Prostate gland (tissue), 2 donors: Measurements from ENCODE around the gene DLGAP4. TPM values are rescaled to one million over a fixed set of nuclear protein-coding genes. Genes with fewer than 3 reads are reported as not detected.

Source experiments
- DNase-seq: peaks from one replicate; pipeline ENCODE4 v3.0.0-alpha.2; 2019; ENCODE audit warnings: low spot score
- H3K27ac ChIP-seq, 2 donors: fragments of 200-600 bp; sonication (generic); 2 replicates each; pipeline ENCODE4 v1.5.1; 2017 to 2019
- H3K27me3 ChIP-seq: fragments of 200-600 bp; sonication (generic); replicated peaks from 2 replicates; pipeline ENCODE4 v1.5.1; 2019; ENCODE audit not compliant: insufficient read depth
- H3K36me3 ChIP-seq, 2 donors: fragments of 200-600 bp; sonication (generic); 1 replicate in 1 of 2; 2 replicates in 1 of 2; pipeline versions ENCODE4 v1.5.1 to v1.8.1; 2017 to 2019
- H3K4me1 ChIP-seq: fragments of 200-600 bp; sonication (generic); replicated peaks from 2 replicates; pipeline ENCODE4 v1.5.1; 2019
- H3K4me3 ChIP-seq, 2 donors: fragments of 200-600 bp; sonication (generic); 2 replicates each; pipeline ENCODE4 v1.5.1; 2017 to 2019
- H3K9me3 ChIP-seq: fragments of 200-600 bp; sonication (generic); 2 replicates; pipeline ENCODE4 v1.5.1; 2017
- CTCF ChIP-seq, 4 experiments: fragments of 200-600 bp in 2 of 4; fragments of 450-650 bp in 2 of 4; sonication (generic) in 2 of 4; IDR thresholded peaks; 1 replicate in 3 of 4; 2 replicates in 1 of 4; pipeline ENCODE4 v1.5.1; 2016 to 2019; ENCODE audit warnings: antibody characterized with exemption in 4 of 4, mild to moderate bottlenecking in 2 of 4, moderate library complexity in 2 of 4
- POLR2A ChIP-seq: fragments of 450-650 bp; IDR thresholded peaks from one replicate; pipeline ENCODE4 v1.6.1; 2016; ENCODE audit warnings: antibody characterized with exemption, mild to moderate bottlenecking
- POLR2AphosphoS5 ChIP-seq: sonication (generic); formaldehyde crosslinking; IDR thresholded peaks from one replicate; pipeline ENCODE4 v1.6.1; 2017; ENCODE audit warnings: antibody characterized with exemption
- WGBS: methylation state at CpG from one replicate; pipeline ENCODE4 v1.1.5; 2018; 5-methylcytosine and 5-hydroxymethylcytosine counted together
- intact Hi-C: fragments of 100-400 bp; cut with DNase I; formaldehyde crosslinking; loops from one replicate; pipeline ENCODE4 v1.14.2; 2022
- total RNA-seq, 2 donors: library from RNA; depleted of rRNA; stranded (reverse); fragments of >200 nt; gene quantifications; one replicate each; pipeline ENCODE4 v1.1.0, GENCODE V29; 2016

DLGAP4 gene
- total RNA-seq, 2 donors from 2014 or later: 38.0 to 104 TPM

GRCh38 chr20:36404435-36404978, 98.4 kb downstream of the DLGAP4 start:
- TF ChIP-seq POLR2A (no peak), CTCF (IDR thresholded peaks at IDR 0.05) (no peak), POLR2AphosphoS5 (no peak)

GRCh38 chr20:36405255-36405654, 99.1 kb downstream of the DLGAP4 start:
- H3K4me3 ChIP-seq: no peak overlapping the region
- H3K27ac ChIP-seq: no peak overlapping the region
- H3K27me3 ChIP-seq: peaks cover 9% of the 10 kb centered on the region
- 77% methylated on average over 7 of the region's 7 CpGs for WGBS
- TF ChIP-seq POLR2AphosphoS5: no peak
- no peak for TF ChIP-seq POLR2A
- TF ChIP-seq CTCF (IDR thresholded peaks at IDR 0.05): no peak
- no peak for DNase-seq
- H3K9me3 ChIP-seq: no peaks in the 10 kb centered on the region
- intact Hi-C loops: no loop called here
- H3K36me3 ChIP-seq: no peaks in the 10 kb centered on the region
- H3K4me1 ChIP-seq: no peaks in the 10 kb centered on the region

More at GRCh38 chr20:36404435-36404978, 98.4 kb downstream of the DLGAP4 start:
- intact Hi-C loops: no loop called here
- Histone ChIP-seq H3K9me3 (no peaks in the 10 kb centered on the region), H3K4me3 (no peak overlapping the region), H3K4me1 (no peaks in the 10 kb centered on the region), H3K27me3 (peaks cover 9% of the 10 kb centered on the region), H3K36me3 (no peaks in the 10 kb centered on the region), H3K27ac (no peak overlapping the region)
- 76% methylated on average over 11 of the region's 11 CpGs for WGBS
- DNase-seq: no peak

- 88% methylated on average over 3 of the region's 3 CpGs for WGBS
- Histone ChIP-seq H3K36me3 (no peaks in the 10 kb centered on the region), H3K27me3 (peaks cover 3% of the 10 kb centered on the region), H3K27ac (no peak overlapping the region), H3K9me3 (no peaks in the 10 kb centered on the region), H3K4me3 (no peak overlapping the region), H3K4me1 (no peaks in the 10 kb centered on the region)
- no peak for TF ChIP-seq POLR2A
- intact Hi-C loops: no loop called here
- no peak for DNase-seq
These were observed 101.1 kb downstream of the DLGAP4 start for GRCh38 chr20:36407199-36407733.

GRCh38 chr20:36408219-36408618, 102.1 kb downstream of the DLGAP4 start:
- no peak for DNase-seq
- H3K4me1 ChIP-seq: no peaks in the 10 kb centered on the region
- no peak overlapping the region for H3K4me3 ChIP-seq
- no peak overlapping the region for H3K27ac ChIP-seq
- H3K27me3 ChIP-seq: no peaks in the 10 kb centered on the region
- H3K36me3 ChIP-seq: no peaks in the 10 kb centered on the region
- TF ChIP-seq POLR2AphosphoS5 (no peak), POLR2A (no peak), CTCF (IDR thresholded peaks at IDR 0.05) (no peak)
- 36% methylated on average over 10 of the region's 10 CpGs for WGBS
- intact Hi-C loops: no loop called here
- H3K9me3 ChIP-seq: no peaks in the 10 kb centered on the region

GRCh38 chr20:36411861-36412454, 105.8 kb downstream of the DLGAP4 start:
- no peak for DNase-seq
- WGBS: 86% methylated on average over 7 of the region's 7 CpGs
- Histone ChIP-seq H3K4me3 (no peak overlapping the region), H3K27me3 (no peaks in the 10 kb centered on the region), H3K36me3 (no peaks in the 10 kb centered on the region), H3K27ac (no peak overlapping the region), H3K4me1 (no peaks in the 10 kb centered on the region), H3K9me3 (no peaks in the 10 kb centered on the region)
- TF ChIP-seq CTCF (IDR thresholded peaks at IDR 0.05): no peak
- no peak for TF ChIP-seq POLR2AphosphoS5
- no peak for TF ChIP-seq POLR2A
- intact Hi-C loops: no loop called here
